Endothelial cell (in vitro differentiated cells): ENCODE results near the gene POLR2E. TPM values are rescaled to one million over a fixed set of nuclear protein-coding genes. Genes with fewer than 3 reads are reported as not detected.

Experiments used
- DNase-seq: peaks from one replicate; pipeline ENCODE4 v3.0.0; 2021; ENCODE audit warnings: low spot score
- H3K27ac Mint-ChIP-seq: one replicate; pipeline ENCODE4 v1.8.0; 2021; ENCODE audit warnings: mixed read lengths, inconsistent platforms; ENCODE audit not compliant: unreplicated experiment
- H3K27me3 Mint-ChIP-seq: one replicate; pipeline ENCODE4 v1.8.0; 2021; ENCODE audit warnings: mild to moderate bottlenecking, moderate library complexity, mixed read lengths, inconsistent platforms; ENCODE audit not compliant: unreplicated experiment
- H3K36me3 Mint-ChIP-seq: one replicate; pipeline ENCODE4 v1.8.0; 2021; ENCODE audit warnings: mild to moderate bottlenecking, low read depth, mixed read lengths, inconsistent platforms; ENCODE audit not compliant: unreplicated experiment
- H3K4me1 Mint-ChIP-seq: one replicate; pipeline ENCODE4 v1.8.0; 2021; ENCODE audit warnings: mild to moderate bottlenecking, mixed read lengths, inconsistent platforms; ENCODE audit not compliant: unreplicated experiment
- H3K4me3 Mint-ChIP-seq: one replicate; pipeline ENCODE4 v1.8.0; 2021; ENCODE audit warnings: mild to moderate bottlenecking, mixed read lengths, inconsistent platforms; ENCODE audit not compliant: unreplicated experiment
- H3K9me3 Mint-ChIP-seq: one replicate; pipeline ENCODE4 v1.8.0; 2021; ENCODE audit warnings: mixed read lengths, inconsistent platforms; ENCODE audit not compliant: unreplicated experiment
- CTCF ChIP-seq: fragments of 200-600 bp; sonication (generic); IDR thresholded peaks from one replicate; pipeline ENCODE4 v1.5.0; 2021; ENCODE audit warnings: antibody characterized with exemption; ENCODE audit not compliant: unreplicated experiment
- total RNA-seq: library from RNA; stranded (reverse); fragmentation: NEBNext Ultra II Directional; extraction: Animal tissue kit (Norgen Biotek cat#: 25700); gene quantifications from one replicate; pipeline ENCODE4 v1.2.1, GENCODE V29; 2021; ENCODE audit not compliant: unreplicated experiment

The POLR2E gene
- total RNA-seq, 1 donor from 2014 or later = 166 TPM

GRCh38 chr19:1128106-1128505 lies 32.9 kb upstream of the POLR2E start:
- Mint-ChIP-seq H3K36me3 (no peaks in the 10 kb centered on the region), H3K27me3 (peaks cover 10% of the 10 kb centered on the region), H3K4me3 (no peak overlapping the region), H3K9me3 (no peaks in the 10 kb centered on the region), H3K27ac (peak overlapping the region; percentile 61), H3K4me1 (no peaks in the 10 kb centered on the region)
- no peak for DNase-seq
- no peak for TF ChIP-seq CTCF

- Mint-ChIP-seq H3K4me1 (no peaks in the 10 kb centered on the region), H3K4me3 (no peak overlapping the region), H3K9me3 (no peaks in the 10 kb centered on the region), H3K27me3 (peaks cover 12% of the 10 kb centered on the region), H3K36me3 (peaks cover 3% of the 10 kb centered on the region), H3K27ac (no peak overlapping the region)
- no peak for DNase-seq
- TF ChIP-seq CTCF = no peak
Observed at GRCh38 chr19:1126984-1127760, 32.0 kb upstream of the POLR2E start.

- no peak overlapping the region for H3K27ac Mint-ChIP-seq
- no peaks in the 10 kb centered on the region for H3K4me1 Mint-ChIP-seq
- H3K27me3 Mint-ChIP-seq = peaks cover 15% of the 10 kb centered on the region
- no peak overlapping the region for H3K4me3 Mint-ChIP-seq
- TF ChIP-seq CTCF = no peak
- no peaks in the 10 kb centered on the region for H3K9me3 Mint-ChIP-seq
- no peak for DNase-seq
- peaks cover 10% of the 10 kb centered on the region for H3K36me3 Mint-ChIP-seq
Observed at GRCh38 chr19:1125601-1126467, 30.7 kb upstream of the POLR2E start.

- TF ChIP-seq CTCF = no peak
- no peak for DNase-seq
Observed at GRCh38 chr19:1123885-1124677, 28.9 kb upstream of the POLR2E start.

More at GRCh38 chr19:1123885-1124677, 28.9 kb upstream of the POLR2E start:
- Mint-ChIP-seq H3K27ac (no peak overlapping the region), H3K4me1 (no peaks in the 10 kb centered on the region), H3K9me3 (no peaks in the 10 kb centered on the region), H3K27me3 (peaks cover 15% of the 10 kb centered on the region), H3K4me3 (no peak overlapping the region), H3K36me3 (peaks cover 10% of the 10 kb centered on the region)
